Measurements from ENCODE around the gene GDF2.

The GDF2 gene

GRCh38 chr10:47354165-47354564 is 31.9 kb downstream of the GDF2 start:
- Histone ChIP-seq H3K9me3 (ENCODE audit: low read depth, low read length) (no peaks in the 10 kb centered on the region), H3K9ac (ENCODE audit: insufficient read length) (no peak overlapping the region), H3K27ac (no peak overlapping the region), H3K4me3 (no peak overlapping the region), H3K36me3 (ENCODE audit: insufficient read depth, low read length) (no peaks in the 10 kb centered on the region)
- no peak for TF ChIP-seq EZH2 (IDR thresholded peaks at IDR 0.05)
- TF ChIP-seq FOXP2 (optimal IDR thresholded peaks at IDR 0.05; ENCODE audit: control extremely low read depth, extremely low read length, insufficient read depth) = no peak
- TF ChIP-seq POLR2AphosphoS5 (IDR thresholded peaks at IDR 0.05; ENCODE audit: borderline replicate concordance, low read depth, low read length) = no peak
- no peak for DNase-seq (ENCODE audit: low read depth, low spot score)

- no peak for DNase-seq (ENCODE audit: low read depth, low spot score)
- H3K27ac ChIP-seq = no peak overlapping the region
- no peaks in the 10 kb centered on the region for H3K9me3 ChIP-seq (ENCODE audit: low read depth, low read length)
- H3K4me3 ChIP-seq = no peak overlapping the region
- no peak for TF ChIP-seq EZH2 (IDR thresholded peaks at IDR 0.05)
- no peak for TF ChIP-seq POLR2AphosphoS5 (IDR thresholded peaks at IDR 0.05; ENCODE audit: borderline replicate concordance, low read depth, low read length)
- TF ChIP-seq FOXP2 (optimal IDR thresholded peaks at IDR 0.05; ENCODE audit: control extremely low read depth, extremely low read length, insufficient read depth) = no peak
- no peaks in the 10 kb centered on the region for H3K36me3 ChIP-seq (ENCODE audit: insufficient read depth, low read length)
- H3K9ac ChIP-seq (ENCODE audit: insufficient read length) = no peak overlapping the region
Measured at GRCh38 chr10:47354900-47355299, 32.6 kb downstream of the GDF2 start.

GRCh38 chr10:47356708-47357107 is 34.5 kb downstream of the GDF2 start:
- Histone ChIP-seq H3K9ac (ENCODE audit: insufficient read length) (no peak overlapping the region), H3K4me3 (no peak overlapping the region), H3K27ac (no peak overlapping the region), H3K36me3 (ENCODE audit: insufficient read depth, low read length) (no peaks in the 10 kb centered on the region), H3K9me3 (ENCODE audit: low read depth, low read length) (no peaks in the 10 kb centered on the region)
- TF ChIP-seq FOXP2 (optimal IDR thresholded peaks at IDR 0.05; ENCODE audit: control extremely low read depth, extremely low read length, insufficient read depth) (no peak), POLR2AphosphoS5 (IDR thresholded peaks at IDR 0.05; ENCODE audit: borderline replicate concordance, low read depth, low read length) (no peak), EZH2 (IDR thresholded peaks at IDR 0.05) (no peak)
- no peak for DNase-seq (ENCODE audit: low read depth, low spot score)

- Histone ChIP-seq H3K9me3 (ENCODE audit: low read depth, low read length) (no peaks in the 10 kb centered on the region), H3K36me3 (ENCODE audit: insufficient read depth, low read length) (no peaks in the 10 kb centered on the region), H3K4me3 (no peak overlapping the region), H3K9ac (ENCODE audit: insufficient read length) (no peak overlapping the region), H3K27ac (no peak overlapping the region)
- no peak for DNase-seq (ENCODE audit: low read depth, low spot score)
- TF ChIP-seq POLR2AphosphoS5 (IDR thresholded peaks at IDR 0.05; ENCODE audit: borderline replicate concordance, low read depth, low read length) (no peak), EZH2 (IDR thresholded peaks at IDR 0.05) (no peak), FOXP2 (optimal IDR thresholded peaks at IDR 0.05; ENCODE audit: control extremely low read depth, extremely low read length, insufficient read depth) (no peak)
Measured at GRCh38 chr10:47357131-47357582, 34.9 kb downstream of the GDF2 start.

GRCh38 chr10:47357911-47358310 is 35.7 kb downstream of the GDF2 start:
- Histone ChIP-seq H3K27ac (no peak overlapping the region), H3K36me3 (ENCODE audit: insufficient read depth, low read length) (no peaks in the 10 kb centered on the region), H3K4me3 (no peak overlapping the region), H3K9ac (ENCODE audit: insufficient read length) (no peak overlapping the region), H3K9me3 (ENCODE audit: low read depth, low read length) (no peaks in the 10 kb centered on the region)
- DNase-seq (ENCODE audit: low read depth, low spot score) = no peak
- TF ChIP-seq EZH2 (IDR thresholded peaks at IDR 0.05) = no peak
- TF ChIP-seq FOXP2 (optimal IDR thresholded peaks at IDR 0.05; ENCODE audit: control extremely low read depth, extremely low read length, insufficient read depth) = no peak
- TF ChIP-seq POLR2AphosphoS5 (IDR thresholded peaks at IDR 0.05; ENCODE audit: borderline replicate concordance, low read depth, low read length) = no peak

- H3K36me3 ChIP-seq (ENCODE audit: insufficient read depth, low read length) = no peaks in the 10 kb centered on the region
- no peak overlapping the region for H3K4me3 ChIP-seq
- TF ChIP-seq FOXP2 (optimal IDR thresholded peaks at IDR 0.05; ENCODE audit: control extremely low read depth, extremely low read length, insufficient read depth) (no peak), POLR2AphosphoS5 (IDR thresholded peaks at IDR 0.05; ENCODE audit: borderline replicate concordance, low read depth, low read length) (no peak), EZH2 (IDR thresholded peaks at IDR 0.05) (no peak)
- no peaks in the 10 kb centered on the region for H3K9me3 ChIP-seq (ENCODE audit: low read depth, low read length)
- no peak for DNase-seq (ENCODE audit: low read depth, low spot score)
- no peak overlapping the region for H3K9ac ChIP-seq (ENCODE audit: insufficient read length)
- no peak overlapping the region for H3K27ac ChIP-seq
Measured at GRCh38 chr10:47358457-47358856, 36.2 kb downstream of the GDF2 start.

- no peak for DNase-seq (ENCODE audit: low read depth, low spot score)
- Histone ChIP-seq H3K9me3 (ENCODE audit: low read depth, low read length) (no peaks in the 10 kb centered on the region), H3K9ac (ENCODE audit: insufficient read length) (no peak overlapping the region), H3K4me3 (no peak overlapping the region), H3K36me3 (ENCODE audit: insufficient read depth, low read length) (no peaks in the 10 kb centered on the region), H3K27ac (no peak overlapping the region)
- TF ChIP-seq FOXP2 (optimal IDR thresholded peaks at IDR 0.05; ENCODE audit: control extremely low read depth, extremely low read length, insufficient read depth) = no peak
- TF ChIP-seq EZH2 (IDR thresholded peaks at IDR 0.05) = no peak
- no peak for TF ChIP-seq POLR2AphosphoS5 (IDR thresholded peaks at IDR 0.05; ENCODE audit: borderline replicate concordance, low read depth, low read length)
Measured at GRCh38 chr10:47359101-47359500, 36.8 kb downstream of the GDF2 start.

GRCh38 chr10:47359626-47360418 is 37.6 kb downstream of the GDF2 start:
- no peak for DNase-seq (ENCODE audit: low read depth, low spot score)
- no peak overlapping the region for H3K9ac ChIP-seq (ENCODE audit: insufficient read length)
- H3K4me3 ChIP-seq = no peak overlapping the region
- H3K9me3 ChIP-seq (ENCODE audit: low read depth, low read length) = no peaks in the 10 kb centered on the region
- H3K36me3 ChIP-seq (ENCODE audit: insufficient read depth, low read length) = no peaks in the 10 kb centered on the region
- TF ChIP-seq FOXP2 (optimal IDR thresholded peaks at IDR 0.05; ENCODE audit: control extremely low read depth, extremely low read length, insufficient read depth) (no peak), EZH2 (IDR thresholded peaks at IDR 0.05) (no peak), POLR2AphosphoS5 (IDR thresholded peaks at IDR 0.05; ENCODE audit: borderline replicate concordance, low read depth, low read length) (no peak)
- H3K27ac ChIP-seq = no peak overlapping the region
